K562 (cell line): ENCODE results near the gene IGLL1. TPM values are rescaled to one million over a fixed set of nuclear protein-coding genes. Genes with fewer than 3 reads are reported as not detected.
"Not testable (repeated sequence)": the region's sequence is repeated elsewhere in the genome, so short reads cannot be mapped to it uniquely, and the experiment has no call there.

Experiments
- ATAC-seq: fragments of 200-7000 bp; cut with Tn5 transposase; 3 replicates; pipeline ENCODE4 v1.9.1; 2020; ENCODE audit warnings: moderate library complexity
- BruUV-seq: library from RNA; stranded (reverse); fragments of 400-500 nt; replicated peaks from 2 replicates; lab custom pipeline; 2021; lab: Mats Ljungman, UMichigan
- CTCF ChIA-PET: fragments of 300-600 bp; formaldehyde crosslinking; extraction: SDS; loops from one replicate; lab custom pipeline; 2021; ENCODE audit warnings: low intra/inter-chr PET ratio; lab: Yijun Ruan, JAX
- POLR2A ChIA-PET: fragments of 300-600, 350-650 bp; sonication (Branson Sonifier 250); formaldehyde crosslinking; extraction: SDS; loops from one replicate; lab custom pipeline; 2021; ENCODE audit warnings: antibody characterized with exemption, inconsistent platforms; lab: Yijun Ruan, JAX
- DNase-seq, 4 experiments: peaks; one replicate each; pipeline versions ENCODE4 v3.0.0 to v3.0.0-alpha.2; 2011 to 2018; ENCODE audit warnings: low spot score in 3 of 4, mixed read lengths in 3 of 4; ENCODE audit errors: extremely low read depth in 1 of 4
- FAIRE-seq: peaks from 2 replicates; lab custom pipeline; 2011; peaks lifted over from hg19 to GRCh38; lab: Jason Lieb, UNC
- H2AFZ ChIP-seq: 2 replicates; pipeline ENCODE4 v1.6.0; 2011; ENCODE audit warnings: low read depth, low read length, control low read depth, inconsistent platforms
- H3K27ac ChIP-seq: fragments of 200-600 bp; 3 replicates; pipeline ENCODE4 v1.8.0; 2011; ENCODE audit warnings: low read depth, mild to moderate bottlenecking, control low read depth, inconsistent platforms, low read length, moderate library complexity, mixed read lengths; ENCODE audit errors: extremely low read depth
- H3K27me3 ChIP-seq, 2 experiments: fragments of 300-600 bp in 1 of 2; 2 replicates in 1 of 2; 3 replicates in 1 of 2; pipeline versions ENCODE4 v1.6.0 to v1.8.0; 2011; ENCODE audit warnings: inconsistent platforms in 2 of 2, low read length in 2 of 2, mild to moderate bottlenecking in 1 of 2, mixed read lengths in 1 of 2, moderate library complexity in 1 of 2; ENCODE audit not compliant: control insufficient read depth in 2 of 2, insufficient read depth in 2 of 2
- H3K36me3 ChIP-seq: fragments of 300-600 bp; 3 replicates; pipeline ENCODE4 v1.8.0; 2011; ENCODE audit warnings: mild to moderate bottlenecking, low read length, inconsistent platforms; ENCODE audit not compliant: control insufficient read depth, insufficient read depth
- H3K4me1 ChIP-seq, 2 experiments: fragments of 200-600 bp in 1 of 2; replicated peaks in 1 of 2; 2 replicates in 1 of 2; 3 replicates in 1 of 2; pipeline versions ENCODE4 v1.5.1 to v1.8.0; 2011; ENCODE audit warnings: inconsistent platforms in 2 of 2, low read length in 2 of 2, mild to moderate bottlenecking in 1 of 2, mixed read lengths in 1 of 2, moderate library complexity in 1 of 2; ENCODE audit not compliant: control insufficient read depth in 2 of 2, insufficient read depth in 2 of 2
- H3K4me2 ChIP-seq: 2 replicates; pipeline ENCODE4 v1.6.1; 2011; ENCODE audit warnings: low read length, control low read depth, inconsistent platforms, mixed read lengths; ENCODE audit not compliant: insufficient read depth
- H3K4me3 ChIP-seq: fragments of 200-600 bp; sonication (generic), shearing (Covaris generic); 2 replicates; pipeline ENCODE4 v1.5.1; 2016; ENCODE audit warnings: control low read depth, inconsistent platforms
- H3K79me2 ChIP-seq: fragments of 200-600 bp; 3 replicates; pipeline ENCODE4 v1.8.0; 2011; ENCODE audit warnings: low read length, inconsistent platforms; ENCODE audit not compliant: control insufficient read depth, insufficient read depth
- H3K9ac ChIP-seq, 2 experiments: 2 replicates each; pipeline versions ENCODE4 v1.6.0 to v1.6.1; 2011; ENCODE audit warnings: low read depth in 2 of 2, low read length in 2 of 2, control low read depth in 1 of 2, inconsistent platforms in 1 of 2, mild to moderate bottlenecking in 1 of 2, mixed read lengths in 1 of 2; ENCODE audit not compliant: insufficient read depth in 1 of 2
- H3K9me1 ChIP-seq: one replicate; pipeline ENCODE4 v1.6.0; 2011; ENCODE audit warnings: inconsistent platforms, mild to moderate bottlenecking, low read length, moderate library complexity; ENCODE audit not compliant: control insufficient read depth, insufficient read depth
- H3K9me3 ChIP-seq: replicated peaks from 2 replicates; pipeline ENCODE4 v1.5.1; 2011; ENCODE audit warnings: low read depth, low read length, inconsistent platforms; ENCODE audit not compliant: control insufficient read depth, insufficient read depth
- H4K20me1 ChIP-seq: replicated peaks from 2 replicates; pipeline ENCODE4 v1.6.1; 2011; ENCODE audit warnings: low read length, inconsistent platforms, mixed read lengths; ENCODE audit not compliant: control insufficient read depth, insufficient read depth
- ATF7 ChIP-seq: fragments of 450-650 bp; IDR thresholded peaks from 2 replicates; pipeline ENCODE4 v1.7.1; 2014; ENCODE audit warnings: mild to moderate bottlenecking, moderate library complexity
- WGBS: fragments of 100-300 bp; shearing (Covaris generic); methylation state at CpG from one replicate; pipeline ENCODE4 v1.1.6; 2016; ENCODE audit warnings: low coverage, mixed read lengths; ENCODE audit not compliant: insufficient coverage; ENCODE audit errors: missing lambda C conversion rate; 5-methylcytosine and 5-hydroxymethylcytosine counted together
- in situ Hi-C: fragments of 300-500 bp; cut with MboI; formaldehyde crosslinking; loops from 4 replicates; pipeline ENCODE4 v1.15.0; 2018; ENCODE audit warnings: inconsistent platforms, mixed read lengths
- intact Hi-C: fragments of 100-400 bp; cut with micrococcal nuclease; formaldehyde crosslinking; loops from 2 replicates; pipeline ENCODE4 v1.14.2; 2022
- polyA plus RNA-seq, 8 experiments: library from polyadenylated mRNA; depleted of rRNA in 4 of 8; stranded (reverse) in 5 of 8; unstranded in 3 of 8; fragments of >200 nt; fragmentation: Nextera tagmentation in 2 of 8; fragmentation: Illumina TruSeq in 1 of 8; extraction: Ambion mirVana in 2 of 8; extraction: Trizol in 1 of 8; gene quantifications; 2 replicates each; pipeline versions ENCODE4 v1.2.1 to v1.2.3, GENCODE V29; 2011 to 2014; ENCODE audit warnings: inconsistent platforms in 1 of 8, missing spikeins in 1 of 8
- total RNA-seq, 7 experiments: library from RNA; depleted of rRNA in 6 of 7; stranded (reverse); fragments of >200 nt in 6 of 7; fragmentation: Illumina TruSeq in 2 of 7; extraction: Trizol in 2 of 7; gene quantifications; 2 replicates each; pipeline versions ENCODE4 v1.2.1 to v1.2.3, GENCODE V29; 2011 to 2021; ENCODE audit warnings: low replicate concordance in 1 of 7
- TF ChIP-seq, protein P1 (sequence below), 2 experiments: fragments of 450-650 bp in 1 of 2; sonication (generic) in 1 of 2; formaldehyde crosslinking in 1 of 2; IDR thresholded peaks in 1 of 2; conservative IDR thresholded peaks in 1 of 2; 2 replicates each; pipeline versions ENCODE4 v1.6.1 to v1.8.1; 2016 to 2023; ENCODE audit warnings: mild to moderate bottlenecking in 2 of 2, moderate library complexity in 2 of 2, inconsistent platforms in 1 of 2, missing genetic modification reagents in 1 of 2
- TF ChIP-seq, protein P2 (sequence below): sonication (generic); formaldehyde crosslinking; IDR thresholded peaks from 2 replicates; pipeline ENCODE4 v1.8.0; 2022; ENCODE audit warnings: mild to moderate bottlenecking, missing genetic modification reagents

The IGLL1 gene
- total and polyA plus RNA-seq, 9 of the 15 experiments (the other 6 are each of a cell fraction or from before 2014, with no cell fraction given) = 0.10 to 0.32 (median 0.20) TPM; not detected in 6

DNA sequence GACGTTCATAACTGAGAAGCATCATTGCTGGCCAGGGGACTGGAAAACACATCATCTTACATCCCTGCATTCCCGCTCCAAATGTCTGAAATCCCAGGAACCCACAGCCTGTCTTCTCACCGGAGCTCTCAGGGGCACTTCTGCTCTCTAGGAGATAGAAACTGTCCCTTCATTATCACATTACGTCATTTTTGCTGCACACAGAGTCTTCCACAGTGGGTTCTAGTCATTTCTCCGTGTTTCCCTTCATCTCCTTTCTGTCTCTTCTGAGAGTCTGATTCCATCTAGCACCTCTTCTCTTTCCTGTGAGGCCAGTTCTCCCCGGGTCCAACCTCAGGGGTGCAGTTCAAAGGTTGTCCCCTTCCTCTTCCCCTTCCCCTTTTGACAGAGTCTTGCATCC, 15.8 kb upstream of the IGLL1 start:
- BruUV-seq, H3K4me2 ChIP-seq, H3K79me2 ChIP-seq, H3K4me1 ChIP-seq, FAIRE-seq, H3K36me3 ChIP-seq, CTCF ChIA-PET, H3K27me3 ChIP-seq, H3K9me3 ChIP-seq, DNase-seq, H2AFZ ChIP-seq, H3K4me3 ChIP-seq, H4K20me1 ChIP-seq, H3K9ac ChIP-seq, H3K9me1 ChIP-seq, H3K27ac ChIP-seq, intact Hi-C loops, ATAC-seq, POLR2A ChIA-PET: not testable (repeated sequence)
- WGBS = 0% methylated on average over 6 of the region's 6 CpGs
- in situ Hi-C loops = loop anchor here (5.0 to 25.0 kb wide), 4 partner anchors 51 to 1836 kb away; no protein-coding TSS in a partner anchor
- TF ChIP-seq, protein P1, sequence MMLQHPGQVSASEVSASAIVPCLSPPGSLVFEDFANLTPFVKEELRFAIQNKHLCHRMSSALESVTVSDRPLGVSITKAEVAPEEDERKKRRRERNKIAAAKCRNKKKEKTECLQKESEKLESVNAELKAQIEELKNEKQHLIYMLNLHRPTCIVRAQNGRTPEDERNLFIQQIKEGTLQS (IDR thresholded peaks at IDR 0.05) = peak; percentile 33
- TF ChIP-seq, protein P1 (CRISPR knock-in tag; conservative IDR thresholded peaks at IDR 0.05) = not testable (repeated sequence)
- peak; percentile 72; the same call in 1 of the 2 replicates for TF ChIP-seq ATF7

DNA sequence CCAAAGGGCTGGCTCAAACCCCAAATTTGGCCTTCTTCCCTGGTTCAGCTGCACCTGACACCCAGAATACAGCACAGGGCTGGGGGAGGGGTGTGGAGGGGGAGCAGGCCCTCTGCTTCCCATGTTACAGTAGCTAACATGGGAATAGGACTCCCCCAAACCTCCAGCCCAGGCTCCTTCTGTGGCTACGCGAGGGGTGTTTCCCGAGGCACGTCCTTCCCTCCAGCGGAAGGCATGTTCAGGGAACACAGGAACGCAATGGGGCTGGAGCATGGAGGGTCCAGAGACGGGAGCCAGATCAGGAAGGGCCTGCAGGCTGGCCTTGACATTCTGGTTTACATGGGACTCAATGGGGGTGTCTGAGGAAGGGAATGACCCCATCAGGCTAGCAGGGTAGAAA, 11.8 kb upstream of the IGLL1 start:
- ChIA-PET POLR2A (no interaction called here), CTCF (interaction anchor here (0.5 to 2.0 kb wide), 4 partner anchors 48 to 210 kb away, joined by 3 to 6 read pairs (median 4); no protein-coding TSS in a partner anchor)
- ATAC-seq (no peak), FAIRE-seq (no peak), DNase-seq (no peak)
- Histone ChIP-seq H3K9ac (no peak overlapping the region), H3K4me1 (no peaks in the 10 kb centered on the region; a peak in 1 of 5 replicates), H3K27ac (no peak overlapping the region), H3K9me3 (no peaks in the 10 kb centered on the region), H3K79me2 (no peaks in the 10 kb centered on the region), H3K36me3 (no peaks in the 10 kb centered on the region), H3K4me2 (no peak overlapping the region), H4K20me1 (no peaks in the 10 kb centered on the region), H3K4me3 (no peak overlapping the region), H2AFZ (no peak overlapping the region), H3K9me1 (no peaks in the 10 kb centered on the region), H3K27me3 (no peaks in the 10 kb centered on the region)
- in situ Hi-C loops = loop anchor here (10.0 to 25.0 kb wide), 3 partner anchors 47 to 630 kb away; no protein-coding TSS in a partner anchor
- 17% methylated on average over 7 of the region's 7 CpGs for WGBS
- no TSS peak for BruUV-seq
- intact Hi-C loops = loop anchor here (1.0 kb wide), 1 partner anchor 50 kb away; no protein-coding TSS in a partner anchor
- TF ChIP-seq, protein P2, sequence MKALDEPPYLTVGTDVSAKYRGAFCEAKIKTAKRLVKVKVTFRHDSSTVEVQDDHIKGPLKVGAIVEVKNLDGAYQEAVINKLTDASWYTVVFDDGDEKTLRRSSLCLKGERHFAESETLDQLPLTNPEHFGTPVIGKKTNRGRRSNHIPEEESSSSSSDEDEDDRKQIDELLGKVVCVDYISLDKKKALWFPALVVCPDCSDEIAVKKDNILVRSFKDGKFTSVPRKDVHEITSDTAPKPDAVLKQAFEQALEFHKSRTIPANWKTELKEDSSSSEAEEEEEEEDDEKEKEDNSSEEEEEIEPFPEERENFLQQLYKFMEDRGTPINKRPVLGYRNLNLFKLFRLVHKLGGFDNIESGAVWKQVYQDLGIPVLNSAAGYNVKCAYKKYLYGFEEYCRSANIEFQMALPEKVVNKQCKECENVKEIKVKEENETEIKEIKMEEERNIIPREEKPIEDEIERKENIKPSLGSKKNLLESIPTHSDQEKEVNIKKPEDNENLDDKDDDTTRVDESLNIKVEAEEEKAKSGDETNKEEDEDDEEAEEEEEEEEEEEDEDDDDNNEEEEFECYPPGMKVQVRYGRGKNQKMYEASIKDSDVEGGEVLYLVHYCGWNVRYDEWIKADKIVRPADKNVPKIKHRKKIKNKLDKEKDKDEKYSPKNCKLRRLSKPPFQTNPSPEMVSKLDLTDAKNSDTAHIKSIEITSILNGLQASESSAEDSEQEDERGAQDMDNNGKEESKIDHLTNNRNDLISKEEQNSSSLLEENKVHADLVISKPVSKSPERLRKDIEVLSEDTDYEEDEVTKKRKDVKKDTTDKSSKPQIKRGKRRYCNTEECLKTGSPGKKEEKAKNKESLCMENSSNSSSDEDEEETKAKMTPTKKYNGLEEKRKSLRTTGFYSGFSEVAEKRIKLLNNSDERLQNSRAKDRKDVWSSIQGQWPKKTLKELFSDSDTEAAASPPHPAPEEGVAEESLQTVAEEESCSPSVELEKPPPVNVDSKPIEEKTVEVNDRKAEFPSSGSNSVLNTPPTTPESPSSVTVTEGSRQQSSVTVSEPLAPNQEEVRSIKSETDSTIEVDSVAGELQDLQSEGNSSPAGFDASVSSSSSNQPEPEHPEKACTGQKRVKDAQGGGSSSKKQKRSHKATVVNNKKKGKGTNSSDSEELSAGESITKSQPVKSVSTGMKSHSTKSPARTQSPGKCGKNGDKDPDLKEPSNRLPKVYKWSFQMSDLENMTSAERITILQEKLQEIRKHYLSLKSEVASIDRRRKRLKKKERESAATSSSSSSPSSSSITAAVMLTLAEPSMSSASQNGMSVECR = no peak
